OCI-LY1 (cell line): ENCODE measurements around the gene RANBP3L.

ENCODE experiments used
- EZH2 ChIP-seq: fragments of 200-600 bp; sonication (generic), shearing (Covaris generic); IDR thresholded peaks from 2 replicates; pipeline ENCODE4 v1.8.0; 2017; ENCODE audit warnings: borderline replicate concordance, mixed run types, mild to moderate bottlenecking, antibody characterized with exemption, low read length, moderate library complexity, mixed read lengths
- TF ChIP-seq, protein P1 (sequence below): fragments of 200-600 bp; sonication (generic), shearing (Covaris generic); IDR thresholded peaks from 2 replicates; pipeline ENCODE4 v1.5.1; 2017; ENCODE audit warnings: mild to moderate bottlenecking, antibody characterized with exemption, low read length, moderate library complexity, mixed read lengths

DNA sequence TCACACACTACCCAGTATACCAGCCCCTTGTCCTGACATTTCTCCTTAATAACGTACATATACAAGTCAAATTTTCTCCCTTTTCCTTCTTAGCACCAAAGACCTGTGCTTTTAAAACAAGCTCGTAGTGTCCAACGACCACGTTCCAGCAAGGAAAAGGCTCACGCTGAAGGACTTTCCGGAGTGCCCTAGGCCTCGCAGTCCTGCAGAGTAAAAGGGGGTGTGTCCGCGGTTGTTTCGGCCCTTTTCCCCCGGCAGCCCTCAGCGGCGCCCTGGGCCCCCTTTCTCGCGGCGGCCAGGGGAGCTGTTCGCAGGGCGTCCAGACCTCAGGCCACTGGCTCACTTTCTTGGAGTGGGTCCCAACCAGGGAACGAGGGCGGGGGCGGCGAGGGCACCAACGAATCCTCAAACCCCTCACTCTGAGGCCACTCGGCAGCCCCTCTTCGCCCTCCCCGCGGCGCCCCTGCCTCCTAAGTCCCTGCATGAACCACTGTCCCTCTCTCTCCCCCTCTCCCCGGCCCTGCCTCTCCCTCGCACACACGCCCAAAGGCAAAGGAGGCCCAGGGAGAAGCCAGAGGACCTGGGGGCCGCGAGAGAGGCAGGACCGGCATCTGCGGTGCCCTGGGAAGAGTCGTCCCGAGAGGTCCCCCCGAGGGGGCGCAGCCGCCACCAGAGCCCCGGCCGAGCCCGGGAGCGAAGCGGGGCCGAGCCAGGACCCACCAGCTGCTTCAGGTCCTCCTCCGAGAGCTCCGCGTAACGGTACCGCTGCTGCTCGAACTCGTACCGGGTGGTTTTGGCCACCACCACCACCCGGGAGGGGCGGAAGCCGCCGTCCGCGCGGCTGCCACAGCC lies 60.7 kb downstream of the RANBP3L start:
- TF ChIP-seq, protein P1, sequence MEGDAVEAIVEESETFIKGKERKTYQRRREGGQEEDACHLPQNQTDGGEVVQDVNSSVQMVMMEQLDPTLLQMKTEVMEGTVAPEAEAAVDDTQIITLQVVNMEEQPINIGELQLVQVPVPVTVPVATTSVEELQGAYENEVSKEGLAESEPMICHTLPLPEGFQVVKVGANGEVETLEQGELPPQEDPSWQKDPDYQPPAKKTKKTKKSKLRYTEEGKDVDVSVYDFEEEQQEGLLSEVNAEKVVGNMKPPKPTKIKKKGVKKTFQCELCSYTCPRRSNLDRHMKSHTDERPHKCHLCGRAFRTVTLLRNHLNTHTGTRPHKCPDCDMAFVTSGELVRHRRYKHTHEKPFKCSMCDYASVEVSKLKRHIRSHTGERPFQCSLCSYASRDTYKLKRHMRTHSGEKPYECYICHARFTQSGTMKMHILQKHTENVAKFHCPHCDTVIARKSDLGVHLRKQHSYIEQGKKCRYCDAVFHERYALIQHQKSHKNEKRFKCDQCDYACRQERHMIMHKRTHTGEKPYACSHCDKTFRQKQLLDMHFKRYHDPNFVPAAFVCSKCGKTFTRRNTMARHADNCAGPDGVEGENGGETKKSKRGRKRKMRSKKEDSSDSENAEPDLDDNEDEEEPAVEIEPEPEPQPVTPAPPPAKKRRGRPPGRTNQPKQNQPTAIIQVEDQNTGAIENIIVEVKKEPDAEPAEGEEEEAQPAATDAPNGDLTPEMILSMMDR: no peak
- no peak for TF ChIP-seq EZH2
